ENCODE results near the gene PALD1.

- TF ChIP-seq CTCF (IDR thresholded peaks at IDR 0.05), result no peak
- no peak for TF ChIP-seq POLR2AphosphoS5 (IDR thresholded peaks at IDR 0.05)
- no peak for TF ChIP-seq POLR2A (IDR thresholded peaks at IDR 0.05)
These were observed 113.7 kb downstream of the PALD1 start for GRCh38 chr10:70592186-70592735.

All from breast epithelium (tissue), 3 donors.